Renal cortical epithelial cell (primary cell): Measurements from ENCODE around the gene SWSAP1. TPM values are rescaled to one million over a fixed set of nuclear protein-coding genes. Genes with fewer than 3 reads are reported as not detected.
A peak's percentile ranks its signal among the peaks of the same experiment; 100 is the strongest.
"Not testable (repeated sequence)": the region's sequence is repeated elsewhere in the genome, so short reads cannot be mapped to it uniquely, and the experiment has no call there.

Source experiments
- DNase-seq: peaks from one replicate; pipeline ENCODE4 v3.0.0-alpha.2; 2011; ENCODE audit warnings: low read depth
- total RNA-seq: library from RNA; depleted of rRNA; stranded (reverse); fragments of >200 nt; gene quantifications from 2 replicates; pipeline ENCODE4 v1.2.3, GENCODE V29; 2014

SWSAP1 gene
- total RNA-seq, 1 donor from 2014 or later, result 0.70 TPM

GRCh38 chr19:11378319-11379189 lies 4.1 kb downstream of the SWSAP1 start:
- peak; percentile 78 for DNase-seq

DNA sequence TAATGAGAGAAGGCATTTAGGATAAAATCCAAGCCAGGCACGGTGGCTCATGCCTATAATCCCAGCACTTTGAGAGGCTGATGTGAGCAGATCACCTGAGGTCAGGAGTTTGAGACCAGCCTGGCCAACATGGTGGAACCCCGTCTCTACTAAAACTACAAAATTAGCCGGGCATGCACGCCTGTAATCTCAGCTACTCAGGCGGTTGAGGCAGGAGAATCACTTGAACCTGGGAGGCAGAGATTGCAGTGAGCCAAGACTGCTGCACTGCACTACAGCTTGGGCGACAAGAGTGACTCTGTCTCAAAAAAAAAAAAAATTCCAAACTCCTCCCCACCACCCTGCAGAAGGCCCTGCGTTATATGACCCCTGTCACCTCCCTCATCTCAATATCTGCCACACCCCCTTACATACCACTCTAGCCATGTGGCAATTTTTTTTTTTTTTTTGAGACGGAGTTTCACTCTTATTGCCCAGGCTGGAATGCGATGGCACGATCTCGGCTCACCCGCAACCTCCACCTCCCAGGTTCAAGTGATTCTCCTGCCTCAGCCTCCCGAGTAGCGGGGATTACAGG lies 4.9 kb downstream of the SWSAP1 start:
- not testable (repeated sequence) for DNase-seq

GRCh38 chr19:11379857-11380350 lies 5.4 kb downstream of the SWSAP1 start:
- DNase-seq, result no peak

- peak; percentile 91 for DNase-seq
These were observed 6.4 kb downstream of the SWSAP1 start for GRCh38 chr19:11380653-11381537.

- no peak for DNase-seq
These were observed 8.6 kb downstream of the SWSAP1 start for GRCh38 chr19:11382898-11383705.

DNA sequence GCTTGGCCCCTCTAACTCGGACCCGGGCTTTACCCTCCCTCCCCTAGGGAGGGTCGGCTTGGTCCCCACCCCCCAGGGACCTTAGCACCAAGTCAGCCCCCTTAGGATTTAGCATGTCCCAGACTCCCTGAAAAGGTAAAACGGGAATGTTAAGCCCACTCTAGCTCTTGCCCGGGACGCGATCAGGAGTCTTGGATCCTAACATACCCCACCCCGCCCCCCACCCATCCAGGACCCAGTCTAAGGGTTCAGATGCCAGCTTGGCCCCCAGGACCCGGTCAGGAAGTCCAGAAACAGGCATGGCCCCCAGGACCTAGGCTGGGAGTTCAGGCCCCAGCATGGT lies 9.2 kb downstream of the SWSAP1 start:
- DNase-seq, result no peak

- DNase-seq, result no peak
These were observed 10.3 kb downstream of the SWSAP1 start for GRCh38 chr19:11384778-11385129.

DNA sequence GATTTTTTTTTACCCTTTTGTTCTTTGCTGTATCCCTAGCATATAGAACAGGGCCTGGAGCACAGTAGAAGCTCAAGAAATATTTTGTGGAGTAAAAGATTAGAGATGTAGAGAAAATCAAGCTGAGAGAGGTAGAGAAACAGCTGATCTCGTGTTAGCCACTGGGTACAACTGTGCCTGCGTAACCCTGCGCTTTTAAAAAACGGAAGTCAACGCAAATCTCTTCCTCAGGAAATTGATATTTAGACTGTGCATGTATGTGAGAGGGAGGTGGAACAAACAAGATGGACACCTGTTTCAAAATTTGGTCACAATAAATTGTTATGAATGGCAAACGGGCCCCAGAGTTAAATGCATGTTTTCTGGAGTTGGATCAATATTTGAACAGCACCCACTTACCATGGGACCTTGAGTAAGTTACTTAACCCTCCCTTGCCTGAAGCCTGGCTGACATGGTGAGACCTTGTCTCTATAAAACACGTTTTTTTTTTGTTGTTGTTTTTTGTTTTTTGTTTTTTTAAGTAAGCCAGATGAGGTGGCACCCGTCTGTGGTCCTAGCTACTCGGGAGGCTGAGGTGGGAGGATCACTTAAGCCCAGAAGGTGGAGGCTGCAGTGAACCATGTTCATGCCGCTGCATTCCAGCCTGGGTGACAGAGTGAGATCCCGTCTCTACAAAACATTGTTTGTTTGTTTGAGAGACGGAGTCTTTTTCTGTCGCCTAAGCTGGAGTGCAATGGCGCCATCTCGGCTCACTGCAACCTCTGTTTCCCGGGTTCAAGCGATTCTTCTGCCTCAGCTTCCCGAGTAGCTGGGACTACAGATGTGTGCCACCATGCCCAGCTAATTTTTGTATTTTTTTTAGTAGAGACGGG lies 12.9 kb downstream of the SWSAP1 start:
- DNase-seq, result no peak

DNA sequence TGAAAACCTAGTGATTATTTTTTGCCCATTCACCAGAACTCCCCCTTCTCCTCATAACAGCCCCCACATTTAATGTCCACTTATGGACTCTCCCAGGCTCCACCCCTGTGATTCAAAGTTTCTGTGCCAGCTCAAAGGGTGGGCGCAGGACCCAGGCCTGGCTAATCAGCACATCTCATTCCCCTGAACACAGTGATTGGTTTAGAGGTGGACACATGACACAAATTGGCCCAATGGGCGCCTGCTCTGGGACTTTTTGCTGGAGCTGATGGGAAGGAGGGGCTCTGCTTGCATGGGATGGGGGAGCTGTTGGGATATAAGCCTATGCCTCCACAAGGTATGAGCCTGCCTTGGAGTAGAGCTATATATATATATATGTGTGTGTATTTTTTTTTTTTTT lies 15.9 kb downstream of the SWSAP1 start:
- no peak for DNase-seq

DNA sequence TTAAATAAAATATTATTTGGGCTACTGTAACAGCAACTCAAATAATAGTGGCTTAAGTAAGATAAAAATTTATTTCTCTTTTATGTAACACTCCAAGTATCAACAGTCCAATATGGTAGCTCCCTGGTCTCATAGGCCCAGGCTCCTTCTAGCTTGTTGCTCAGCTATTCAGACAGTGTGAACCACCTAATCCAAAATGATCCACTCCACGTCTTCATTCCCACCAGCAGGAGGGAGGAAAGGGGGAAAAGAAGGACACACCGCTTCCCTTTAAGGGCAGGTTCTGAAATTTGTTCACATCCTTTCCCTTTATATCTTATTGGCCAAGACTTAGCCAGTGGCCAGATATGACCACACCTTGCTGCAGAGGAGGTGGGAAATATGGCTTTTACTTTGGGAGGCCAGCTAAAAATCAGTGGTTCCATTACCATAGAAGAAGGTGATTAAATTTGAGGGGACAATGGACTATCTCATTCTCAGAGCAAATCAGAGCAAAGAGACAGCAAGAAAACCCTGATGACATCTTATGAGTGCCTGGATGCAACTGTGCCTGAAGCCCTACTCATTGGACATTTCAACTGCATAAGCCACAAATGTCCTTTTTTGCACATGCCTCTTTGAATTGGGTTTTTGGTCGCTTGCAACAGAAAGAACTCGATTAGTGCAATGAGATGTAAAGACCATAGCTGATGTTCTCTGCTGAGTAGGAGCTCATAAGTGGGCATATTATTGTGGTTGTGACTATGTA lies 16.6 kb downstream of the SWSAP1 start:
- no peak for DNase-seq

DNA sequence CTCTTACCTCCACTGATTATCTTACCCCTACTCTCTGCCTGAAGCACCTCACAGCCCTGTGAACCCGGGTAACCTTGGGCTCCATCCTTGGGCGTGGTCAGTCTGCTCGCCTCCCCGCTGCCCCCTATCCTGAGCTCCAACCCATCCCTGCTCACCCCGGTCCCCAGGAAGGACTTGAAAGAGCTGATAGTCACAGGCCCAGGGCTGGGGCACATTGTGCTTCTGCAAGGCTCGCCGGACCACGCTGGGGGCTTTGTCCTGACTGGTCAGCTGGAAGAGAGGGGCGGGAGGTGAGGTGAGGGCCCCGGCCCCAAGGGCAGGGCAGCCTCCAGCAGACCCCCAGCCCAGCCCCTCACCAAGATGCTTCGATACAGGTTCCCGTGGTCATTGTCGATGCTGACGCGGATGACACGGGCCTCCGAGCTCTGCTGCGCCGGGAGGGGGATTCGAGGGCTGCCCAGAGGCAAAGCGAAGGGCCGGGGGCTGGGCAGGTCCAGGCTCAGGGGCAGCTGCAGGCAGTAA lies 22.7 kb downstream of the SWSAP1 start:
- no peak for DNase-seq

GRCh38 chr19:11399667-11400066 lies 25.2 kb downstream of the SWSAP1 start:
- no peak for DNase-seq

GRCh38 chr19:11400798-11401197 lies 26.3 kb downstream of the SWSAP1 start:
- DNase-seq, result no peak

DNA sequence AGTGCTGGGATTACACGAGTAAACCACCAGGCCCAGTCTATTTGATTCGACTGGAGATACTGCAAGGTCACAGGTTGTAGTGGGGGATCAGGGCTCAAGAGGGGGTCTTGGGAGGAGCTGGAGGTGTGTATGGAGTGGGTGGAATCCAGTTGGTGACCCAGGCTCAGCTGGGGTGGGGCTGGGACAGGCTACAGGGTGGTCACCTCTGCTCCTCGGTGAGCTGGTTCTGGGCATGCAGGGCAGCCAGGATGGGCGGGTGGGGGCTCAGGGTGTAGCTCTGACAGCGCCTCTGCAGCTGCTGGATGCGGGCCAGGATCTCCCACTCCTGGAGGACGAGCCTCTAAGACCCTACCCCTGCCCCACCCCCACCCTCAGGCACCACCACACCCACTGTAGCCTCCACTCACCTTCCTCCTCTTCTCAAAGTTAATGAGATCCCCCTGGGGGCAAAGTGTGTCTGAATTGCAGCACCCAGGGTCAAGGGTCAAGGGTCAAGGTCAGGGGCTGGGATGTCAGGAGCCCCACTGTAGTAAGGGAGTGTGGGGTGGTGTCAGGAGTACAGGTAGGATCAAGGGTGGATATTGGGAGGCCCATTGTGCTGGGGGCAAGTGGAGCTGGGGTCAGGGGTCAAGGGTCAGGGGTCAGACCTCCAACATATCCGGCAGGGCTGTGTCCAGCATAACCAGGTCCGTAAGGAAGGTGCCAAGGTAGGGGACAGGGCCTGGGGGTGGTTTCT lies 27.5 kb downstream of the SWSAP1 start:
- no peak for DNase-seq

DNA sequence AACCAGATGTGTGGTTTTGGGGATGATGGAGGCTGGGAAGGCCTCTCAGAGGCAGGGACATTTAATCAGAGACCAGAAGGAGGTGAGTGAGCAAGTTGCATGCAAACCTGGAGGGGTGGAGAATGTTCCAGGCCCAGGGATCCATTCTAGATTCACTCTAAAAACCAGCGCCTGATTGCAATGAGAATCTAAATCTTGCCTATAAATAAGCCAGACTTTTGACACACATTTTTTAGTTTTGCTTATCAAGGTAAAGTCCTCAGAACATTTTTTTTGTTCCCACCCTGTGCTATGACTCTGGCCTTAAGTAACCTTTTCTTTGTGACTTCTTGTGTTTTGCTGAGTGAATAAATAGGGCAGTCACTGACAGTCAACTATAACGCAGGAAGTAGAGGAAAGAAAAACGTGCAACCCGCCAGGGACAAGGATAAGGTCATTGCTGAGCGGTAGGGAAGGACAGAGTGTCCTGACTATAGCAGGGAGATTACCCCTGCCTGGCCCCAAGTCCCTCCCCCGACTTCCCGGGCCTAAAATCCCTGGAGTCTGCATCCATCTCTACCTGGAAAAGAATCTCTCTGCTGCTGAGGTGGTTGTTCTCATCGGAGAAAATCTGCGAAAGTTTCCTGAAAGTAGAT lies 30.2 kb downstream of the SWSAP1 start:
- DNase-seq, result no peak

- DNase-seq, result no peak
These were observed 31.6 kb downstream of the SWSAP1 start for GRCh38 chr19:11405846-11406643.

- not testable (repeated sequence) for DNase-seq
These were observed 32.3 kb downstream of the SWSAP1 start for GRCh38 chr19:11406703-11407236.
